NCI-H128 (cell line): ENCODE data around the gene PPOX.

Experiments
- DNase-seq: peaks from one replicate; lab custom pipeline; 2025; ENCODE audit not compliant: unreplicated experiment; lab: John Stamatoyannopoulos, UW

The PPOX gene

GRCh38 chr1:161165742-161166668, at the start of gene PPOX:
Gene PPOX (plus strand): TSS chr1:161166426. CDS start chr1:161166848, 422 bp downstream.
- peak; percentile 94 for DNase-seq

GRCh38 chr1:161117759-161118581, 48.3 kb upstream of the PPOX start, which contains the start of the genes NIT1 and PFDN2:
Gene NIT1 (plus strand): TSS chr1:161118105. CDS start chr1:161118177, 72 bp downstream.
Gene PFDN2 (minus strand): TSS chr1:161118037. CDS start chr1:161118026, 11 bp downstream.
- peak; percentile 68 for DNase-seq

GRCh38 chr1:161119092-161119903, 46.9 kb upstream of the PPOX start:
- no peak for DNase-seq

DNA sequence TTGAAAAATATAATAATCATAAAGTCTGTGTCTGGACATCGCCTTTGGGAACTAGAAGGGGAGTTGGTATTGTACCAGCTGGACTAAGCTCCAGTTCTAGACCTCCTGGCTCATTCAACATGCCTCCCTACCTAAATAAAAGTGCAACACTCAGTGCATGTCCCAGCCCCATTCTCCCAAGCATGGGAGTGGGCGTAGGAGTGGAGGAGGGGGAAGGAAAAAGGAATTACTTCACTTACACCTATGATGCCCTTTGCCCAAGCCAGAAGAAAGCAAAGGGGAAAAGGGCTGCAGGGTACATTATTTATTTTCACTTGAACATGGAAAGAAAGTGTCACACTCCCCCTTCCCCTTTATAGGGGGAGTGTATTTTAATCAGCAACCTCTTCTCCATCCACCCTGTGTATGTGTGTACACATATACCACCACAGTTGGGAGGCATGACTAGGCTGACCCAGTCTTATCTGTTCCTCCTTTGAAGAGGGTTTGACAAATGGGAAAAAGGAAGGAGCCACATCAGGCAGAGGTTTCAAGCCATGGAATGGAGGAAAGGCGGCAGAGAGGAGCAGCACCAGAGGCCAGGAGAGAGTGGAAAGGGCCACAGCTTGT, 45.1 kb upstream of the PPOX start:
- DNase-seq, result no peak

GRCh38 chr1:161121834-161122233, 44.4 kb upstream of the PPOX start:
- no peak for DNase-seq

- no peak for DNase-seq
Measured at GRCh38 chr1:161122967-161123366, 43.3 kb upstream of the PPOX start.

- no peak for DNase-seq
Measured at GRCh38 chr1:161127649-161128048, 38.6 kb upstream of the PPOX start.

DNA sequence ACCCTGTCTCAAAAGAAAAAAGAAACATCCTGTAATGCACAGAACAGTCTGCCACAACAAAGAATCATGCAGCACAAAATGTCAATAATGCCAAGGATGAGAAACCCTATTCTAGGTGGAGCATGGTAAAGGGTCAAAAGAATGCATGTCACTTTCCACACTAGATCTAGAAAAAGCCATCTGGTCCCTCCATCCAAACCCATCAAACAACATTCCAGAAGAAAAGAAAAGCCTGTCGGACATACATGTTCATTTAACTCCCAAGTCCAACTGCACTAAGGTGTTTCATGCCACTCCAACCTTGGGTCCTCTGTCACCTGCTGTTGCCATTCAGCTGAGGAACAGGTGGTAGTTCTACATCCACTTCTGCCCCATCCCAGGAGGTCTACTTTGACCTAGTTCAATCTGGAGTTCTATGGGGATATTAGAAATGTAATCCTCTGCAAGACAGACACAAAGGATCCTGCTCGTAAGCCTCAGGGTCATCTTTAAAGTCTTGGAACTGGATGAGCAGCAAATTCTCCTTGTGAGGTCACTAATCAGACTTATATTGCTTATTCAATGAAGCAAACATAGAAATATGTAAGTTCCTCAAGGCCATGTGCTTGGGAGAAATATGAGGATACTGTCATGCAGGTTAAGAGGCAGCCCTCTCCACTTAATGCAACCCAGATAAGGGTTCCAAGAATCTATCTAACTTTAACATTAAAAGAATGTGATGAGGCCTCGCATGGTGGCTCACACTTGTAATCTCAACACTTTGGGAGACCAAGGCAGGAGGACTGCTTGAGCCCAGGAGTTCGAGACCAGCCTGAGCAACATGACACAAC, 37.4 kb upstream of the PPOX start:
- DNase-seq, result no peak

DNA sequence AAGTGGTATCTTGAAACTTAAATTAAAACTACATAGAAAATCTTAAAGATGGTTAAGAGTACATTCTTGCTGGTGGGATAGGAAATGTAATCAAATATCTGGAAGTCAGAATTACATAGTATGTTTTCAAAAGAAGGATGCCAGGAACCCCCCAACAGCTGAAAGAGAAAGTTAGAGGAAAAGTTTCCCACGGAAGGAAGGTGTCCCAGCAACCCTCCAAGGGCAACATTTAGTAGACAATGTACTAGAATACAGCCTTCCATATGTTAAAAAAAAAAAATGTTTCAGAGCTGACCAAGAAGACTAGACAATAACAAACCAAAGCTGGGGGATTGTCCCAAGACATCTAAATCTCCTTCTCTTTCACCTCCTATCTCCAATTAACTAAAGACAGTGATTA, 36.0 kb upstream of the PPOX start:
- no peak for DNase-seq

GRCh38 chr1:161131523-161132409, 34.5 kb upstream of the PPOX start:
- DNase-seq, result no peak

- DNase-seq, result peak; percentile 83
Measured at GRCh38 chr1:161132410-161133219, 33.6 kb upstream of the PPOX start, which contains the start of gene DEDD. Gene DEDD (minus strand): TSS chr1:161132667. CDS start chr1:161124462, 8,205 bp downstream.

DNA sequence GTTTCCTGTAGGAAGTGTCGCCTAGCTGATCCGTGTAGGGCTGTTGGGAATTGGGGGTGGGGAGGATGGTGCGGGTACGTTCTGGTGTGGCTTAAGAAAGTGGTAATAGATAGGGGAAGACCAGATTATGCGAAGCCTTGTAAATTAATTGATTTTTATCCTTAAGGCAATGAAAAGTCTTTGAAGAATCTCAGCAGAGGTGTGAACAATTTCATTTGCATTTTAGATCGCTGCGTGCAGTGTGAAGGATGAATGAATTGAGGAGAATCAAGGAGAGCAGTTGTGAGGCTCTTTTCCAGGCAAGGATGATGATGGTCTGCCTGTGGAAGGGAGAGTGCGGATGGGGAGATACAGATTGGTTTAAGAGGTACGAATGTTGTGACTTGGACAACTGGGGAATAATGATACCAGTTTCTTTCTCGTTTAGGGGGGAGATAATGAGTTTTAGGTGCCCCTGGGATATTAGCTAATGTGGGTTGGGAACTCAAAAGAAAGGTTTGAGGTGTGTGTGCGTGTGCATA, 32.9 kb upstream of the PPOX start:
- DNase-seq, result no peak

- DNase-seq, result no peak
Measured at GRCh38 chr1:161137881-161138280, 28.3 kb upstream of the PPOX start.

- no peak for DNase-seq
Measured at GRCh38 chr1:161138431-161138830, 27.8 kb upstream of the PPOX start.

GRCh38 chr1:161139766-161140165, 26.5 kb upstream of the PPOX start:
- DNase-seq, result peak; percentile 12

DNA sequence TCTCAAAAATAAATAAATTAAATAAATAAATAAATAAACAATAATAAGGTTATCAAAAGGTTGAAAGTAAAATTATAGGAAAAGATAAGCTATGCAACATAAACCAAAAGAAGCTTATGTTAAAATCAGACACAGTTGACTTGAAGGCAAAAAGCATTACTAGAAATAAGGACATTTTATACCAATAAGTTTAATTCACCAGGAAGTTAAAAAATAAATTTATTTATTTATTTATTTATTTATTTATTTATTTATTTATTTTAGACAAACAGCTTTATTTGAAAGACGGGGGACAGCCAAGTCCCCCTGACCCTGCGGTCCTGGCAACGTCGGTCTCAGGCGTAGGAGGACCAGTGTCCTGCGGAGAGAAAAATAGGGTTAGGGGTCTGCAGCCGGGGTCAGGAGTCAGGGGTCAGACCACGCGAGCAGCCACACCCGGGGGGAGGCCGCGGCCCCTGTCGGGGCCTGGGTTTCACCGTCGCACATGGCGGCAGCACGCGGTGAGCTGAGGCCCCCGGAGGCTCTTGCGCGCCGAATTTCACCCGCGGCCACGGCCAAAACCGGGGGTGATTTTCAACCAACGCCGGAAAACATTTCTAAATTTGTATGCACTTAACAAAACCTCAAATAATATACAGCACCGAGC, 25.3 kb upstream of the PPOX start:
- DNase-seq, result no peak

DNA sequence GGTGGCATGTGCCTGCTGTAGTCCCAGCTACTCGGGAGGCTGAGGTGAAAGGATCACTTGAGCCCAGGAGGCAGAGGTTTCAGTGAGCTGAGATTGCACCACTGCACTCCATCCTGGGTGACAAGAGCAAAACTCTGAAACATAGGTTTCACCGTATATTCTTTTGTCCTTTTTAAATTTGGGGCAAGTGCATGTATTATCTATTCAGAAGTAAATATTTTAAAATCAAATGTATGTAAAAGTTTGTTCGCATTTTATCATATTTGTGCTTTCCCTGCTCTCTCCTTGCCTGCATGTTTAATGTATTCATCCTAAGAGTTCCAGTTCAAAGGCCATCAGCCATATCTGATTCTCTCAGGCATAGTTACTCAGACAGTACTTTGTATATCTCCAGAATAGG, 20.4 kb upstream of the PPOX start:
- DNase-seq, result no peak
